K562 (cell line): Measurements from ENCODE around the gene CALR3.

Experiments used
- CBX1 ChIP-seq: sonication (generic); IDR thresholded peaks from 2 replicates; pipeline ENCODE4 v1.6.1; 2016; ENCODE audit warnings: antibody characterized with exemption, low read depth, mild to moderate bottlenecking
- CHD1 ChIP-seq: fragments of 200-600 bp; sonication (generic); IDR thresholded peaks from one replicate; pipeline ENCODE4 v1.6.1; 2012; ENCODE audit warnings: mild to moderate bottlenecking, moderate library complexity, low read length, inconsistent platforms

DNA sequence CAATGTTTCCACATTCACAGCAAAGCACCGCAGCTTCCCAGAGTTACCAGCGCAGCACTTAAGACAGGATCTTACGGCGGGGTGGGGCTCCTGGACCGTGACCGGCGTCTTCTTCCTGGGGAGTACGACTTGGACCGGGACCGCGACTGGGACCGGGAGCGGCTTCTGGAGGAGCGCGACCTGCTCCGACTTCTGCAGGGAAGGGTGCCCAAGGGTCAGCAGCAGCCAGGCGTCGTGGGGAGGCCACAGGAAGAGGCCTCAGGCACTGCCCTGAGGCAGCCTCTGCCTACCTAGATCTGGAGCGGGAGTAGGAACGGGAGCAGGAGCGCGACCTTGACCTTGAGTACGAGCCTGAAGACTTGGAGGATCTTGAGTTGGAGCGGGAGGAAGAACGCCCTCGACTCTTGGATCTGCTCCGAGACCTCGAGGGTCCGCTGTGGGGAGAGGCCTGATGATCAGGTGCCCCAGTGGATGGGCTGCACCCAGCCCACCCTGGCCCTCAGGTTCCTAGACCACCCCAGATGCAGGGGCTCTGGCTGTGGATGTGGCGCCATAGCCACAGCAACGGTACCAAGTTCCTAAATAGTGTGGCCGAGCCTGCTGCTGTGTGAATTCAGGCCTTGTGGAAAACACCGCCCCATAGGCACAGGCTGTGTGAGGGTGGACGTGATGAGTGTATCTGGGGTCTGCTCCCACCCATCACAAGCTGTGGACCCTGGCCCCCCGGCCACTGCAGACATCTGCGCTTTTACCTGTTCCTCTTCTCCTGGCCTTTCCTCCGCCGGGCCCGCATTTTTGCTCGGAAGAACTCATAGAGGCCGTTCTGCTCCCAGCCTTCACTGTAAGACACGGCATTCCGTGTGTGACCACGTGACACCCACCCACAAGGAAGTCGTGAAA is 24.4 kb upstream of the CALR3 start:
- TF ChIP-seq CBX1 (no peak), CHD1 (no peak)
